ENCODE results near the gene TBX15.

- no peak for TF ChIP-seq CTCF (IDR thresholded peaks at IDR 0.05)
- TF ChIP-seq POLR2A (IDR thresholded peaks at IDR 0.05): no peak
Measured at GRCh38 chr1:118923319-118923718, 64.8 kb downstream of the TBX15 start.
